HCEC 1CT (cell line): Measurements from ENCODE around the gene JAM3.
A peak's percentile ranks its signal among the peaks of the same experiment; 100 is the strongest.

Experiments
- DNase-seq: peaks from one replicate; pipeline ENCODE4 v3.0.0-alpha.2; 2017

JAM3 gene

GRCh38 chr11:134039726-134040385, 29.0 kb upstream of the JAM3 start:
- DNase-seq = no peak

GRCh38 chr11:134040386-134041302, 28.2 kb upstream of the JAM3 start:
- DNase-seq = peak; percentile 73

GRCh38 chr11:134041349-134041748, 27.5 kb upstream of the JAM3 start:
- DNase-seq = no peak

GRCh38 chr11:134041791-134042696, 26.8 kb upstream of the JAM3 start:
- no peak for DNase-seq

GRCh38 chr11:134043821-134044420, 25.0 kb upstream of the JAM3 start:
- DNase-seq = no peak

- DNase-seq = no peak
These were observed 24.2 kb upstream of the JAM3 start for GRCh38 chr11:134044514-134045284.

- no peak for DNase-seq
These were observed 22.9 kb upstream of the JAM3 start for GRCh38 chr11:134045799-134046635.

GRCh38 chr11:134046681-134047449, 22.0 kb upstream of the JAM3 start:
- no peak for DNase-seq

GRCh38 chr11:134047586-134047999, 21.3 kb upstream of the JAM3 start:
- DNase-seq = peak; percentile 92

- no peak for DNase-seq
These were observed 20.8 kb upstream of the JAM3 start for GRCh38 chr11:134048028-134048427.

- no peak for DNase-seq
These were observed 19.6 kb upstream of the JAM3 start for GRCh38 chr11:134049303-134049702.

GRCh38 chr11:134050541-134051383, 18.1 kb upstream of the JAM3 start:
- peak; percentile 35 for DNase-seq

- DNase-seq = no peak
These were observed 16.4 kb upstream of the JAM3 start for GRCh38 chr11:134052395-134052987.

- no peak for DNase-seq
These were observed 15.6 kb upstream of the JAM3 start for GRCh38 chr11:134052988-134053945.

GRCh38 chr11:134055029-134055428, 13.8 kb upstream of the JAM3 start:
- DNase-seq = no peak

GRCh38 chr11:134060316-134060715, 8.6 kb upstream of the JAM3 start:
- DNase-seq = no peak
